ENCODE measurements around the gene CPPED1. TPM values are rescaled to one million over a fixed set of nuclear protein-coding genes. Genes with fewer than 3 reads are reported as not detected.

Gene CPPED1
- total and polyA plus RNA-seq, 2 of the 4 experiments (the other 2 are of a cell fraction), result 5.1 to 6.5 TPM

DNA sequence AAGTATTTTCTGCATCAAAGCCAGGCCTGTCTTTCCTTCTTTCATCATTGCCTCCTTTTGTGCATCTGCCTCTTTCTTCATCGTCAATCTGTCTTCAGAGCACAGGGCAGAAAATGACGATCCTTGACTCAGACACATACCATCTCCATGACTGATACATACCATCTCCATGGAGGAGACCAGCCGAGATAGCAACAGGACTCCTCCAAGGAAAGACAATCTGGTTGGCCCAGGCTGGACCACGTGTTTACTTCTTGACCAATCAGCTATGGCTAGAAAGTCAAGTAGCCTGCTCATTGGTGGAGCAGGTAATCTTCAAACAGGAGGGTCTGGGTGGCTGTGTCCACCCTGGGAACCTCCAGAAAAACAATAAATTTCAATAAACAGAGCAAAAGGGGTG is 164.6 kb downstream of the CPPED1 start:
- 33% methylated on average over 1 of the region's 4 CpGs; no CpG with 5 or more reads in 1 of the 2 experiments for WGBS, 2 experiments (ENCODE audit: extremely low coverage in 2 of 2, insufficient read length in 1 of 2)
- Histone ChIP-seq H2BK5ac (ENCODE audit: low read depth, low read length, poor library complexity, severe bottlenecking) (no peak overlapping the region), H3K9me3 (ENCODE audit: control insufficient read depth, insufficient read depth, low read length) (peaks cover 6% of the 10 kb centered on the region), H3K9me1 (ENCODE audit: insufficient read depth, low read length) (no peaks in the 10 kb centered on the region), H4K91ac (ENCODE audit: insufficient read depth, low read depth, low read length) (no peak overlapping the region), H3K27ac (ENCODE audit: insufficient read depth, low read length) (no peak overlapping the region), H3K9ac (ENCODE audit: low read depth, low read length) (no peak overlapping the region), H3K4me2 (ENCODE audit: low read depth, low read length) (no peak overlapping the region), H2AK9ac (replicated peaks; ENCODE audit: low read depth, low read length, poor library complexity) (no peak overlapping the region), H3K23ac (ENCODE audit: low read depth, low read length) (no peak overlapping the region), H2BK15ac (ENCODE audit: low read depth, low read length) (no peak overlapping the region), H3K4ac (ENCODE audit: low read depth, low read length) (no peak overlapping the region), H3K4me1 (ENCODE audit: control insufficient read depth, insufficient read depth, low read length) (no peaks in the 10 kb centered on the region), H3K79me1 (ENCODE audit: low read depth in 1 of 2, low read length in 2 of 2) (no peaks in the 10 kb centered on the region), H4K5ac (ENCODE audit: low read depth, low read length) (no peak overlapping the region), H4K20me1 (ENCODE audit: insufficient read depth, low read length) (no peaks in the 10 kb centered on the region), H2AFZ (replicated peaks; ENCODE audit: low read length, poor library complexity) (no peak overlapping the region), H3K4me3 (ENCODE audit: insufficient read depth, low read depth, low read length) (no peak overlapping the region), H2BK120ac (ENCODE audit: low read depth, low read length) (no peak overlapping the region), H3K27me3 (ENCODE audit: control insufficient read depth, insufficient read depth, low read length) (no peaks in the 10 kb centered on the region), H3K36me3 (ENCODE audit: control insufficient read depth, insufficient read depth, low read length) (no peaks in the 10 kb centered on the region), H4K8ac (ENCODE audit: low read depth in 2 of 2, low read length in 2 of 2) (no peak overlapping the region), H2BK20ac (ENCODE audit: low read depth, low read length) (no peak overlapping the region), H2AK5ac (ENCODE audit: low read depth, low read length) (no peak overlapping the region), H3K18ac (ENCODE audit: low read depth, low read length) (no peak overlapping the region), H3K56ac (ENCODE audit: extremely low read depth, insufficient read depth, low read length) (no peak overlapping the region), H3K14ac (replicated peaks; ENCODE audit: low read depth, low read length) (no peak overlapping the region)
- dilution Hi-C loops (cut with HindIII; ENCODE audit: low sequenced_read_pairs, unreplicated experiment) (no loop called here), in situ Hi-C loops (cut with MboI; ENCODE audit: low sequenced_read_pairs) (no loop called here), intact Hi-C loops (cut with micrococcal nuclease) (no loop called here)
- DNase-seq (peak; percentile 39), ATAC-seq (ENCODE audit: low read depth) (no peak)
- ChIA-PET CTCF (no interaction called here), POLR2A (ENCODE audit: unreplicated experiment) (no interaction called here)
- BruUV-seq (replicated peaks), result no TSS peak
- TF ChIP-seq RAD21 (IDR thresholded peaks at IDR 0.05; ENCODE audit: low read length), result no peak
- TF ChIP-seq, protein P1, sequence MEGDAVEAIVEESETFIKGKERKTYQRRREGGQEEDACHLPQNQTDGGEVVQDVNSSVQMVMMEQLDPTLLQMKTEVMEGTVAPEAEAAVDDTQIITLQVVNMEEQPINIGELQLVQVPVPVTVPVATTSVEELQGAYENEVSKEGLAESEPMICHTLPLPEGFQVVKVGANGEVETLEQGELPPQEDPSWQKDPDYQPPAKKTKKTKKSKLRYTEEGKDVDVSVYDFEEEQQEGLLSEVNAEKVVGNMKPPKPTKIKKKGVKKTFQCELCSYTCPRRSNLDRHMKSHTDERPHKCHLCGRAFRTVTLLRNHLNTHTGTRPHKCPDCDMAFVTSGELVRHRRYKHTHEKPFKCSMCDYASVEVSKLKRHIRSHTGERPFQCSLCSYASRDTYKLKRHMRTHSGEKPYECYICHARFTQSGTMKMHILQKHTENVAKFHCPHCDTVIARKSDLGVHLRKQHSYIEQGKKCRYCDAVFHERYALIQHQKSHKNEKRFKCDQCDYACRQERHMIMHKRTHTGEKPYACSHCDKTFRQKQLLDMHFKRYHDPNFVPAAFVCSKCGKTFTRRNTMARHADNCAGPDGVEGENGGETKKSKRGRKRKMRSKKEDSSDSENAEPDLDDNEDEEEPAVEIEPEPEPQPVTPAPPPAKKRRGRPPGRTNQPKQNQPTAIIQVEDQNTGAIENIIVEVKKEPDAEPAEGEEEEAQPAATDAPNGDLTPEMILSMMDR (conservative IDR thresholded peaks at IDR 0.05; ENCODE audit: low read depth, low read length), result no peak
- TF ChIP-seq, protein P2, sequence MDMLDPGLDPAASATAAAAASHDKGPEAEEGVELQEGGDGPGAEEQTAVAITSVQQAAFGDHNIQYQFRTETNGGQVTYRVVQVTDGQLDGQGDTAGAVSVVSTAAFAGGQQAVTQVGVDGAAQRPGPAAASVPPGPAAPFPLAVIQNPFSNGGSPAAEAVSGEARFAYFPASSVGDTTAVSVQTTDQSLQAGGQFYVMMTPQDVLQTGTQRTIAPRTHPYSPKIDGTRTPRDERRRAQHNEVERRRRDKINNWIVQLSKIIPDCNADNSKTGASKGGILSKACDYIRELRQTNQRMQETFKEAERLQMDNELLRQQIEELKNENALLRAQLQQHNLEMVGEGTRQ (IDR thresholded peaks at IDR 0.05; ENCODE audit: low read depth, low read length), result peak; percentile 41; the same call in 1 of the 2 replicates
- TF ChIP-seq CEBPB (IDR thresholded peaks at IDR 0.05; ENCODE audit: low read depth, low read length), result no peak

Data from IMR-90 (cell line).